ELF-1 (cell line): ENCODE results near the gene MGMT.

ENCODE experiments used
- DNase-seq: peaks from one replicate; pipeline ENCODE4 v3.0.0-alpha.2; 2016; ENCODE audit warnings: low read depth, low spot score

Gene MGMT

DNA sequence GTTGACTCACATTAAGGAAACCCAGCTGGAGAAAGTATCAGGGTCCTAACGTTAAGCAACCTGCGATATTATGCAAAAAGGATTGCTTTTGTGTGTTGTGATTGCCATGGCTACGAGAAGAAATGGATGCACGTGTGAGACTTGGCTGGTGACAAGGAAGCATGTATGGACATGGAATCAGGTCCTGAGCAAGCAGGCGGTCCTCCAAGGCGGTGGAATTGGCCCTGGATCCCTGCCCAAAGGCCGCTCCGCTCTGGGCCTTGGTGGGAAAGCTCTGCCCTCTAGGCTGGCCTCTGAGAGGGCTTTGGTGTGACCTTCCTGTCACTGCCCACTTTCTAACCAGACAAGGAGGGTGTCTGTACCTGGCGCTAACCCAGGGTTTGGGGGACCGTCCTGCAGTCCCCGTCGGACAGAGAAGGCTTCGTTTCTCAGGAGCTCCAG, 305.0 kb downstream of the MGMT start:
- no peak for DNase-seq

DNA sequence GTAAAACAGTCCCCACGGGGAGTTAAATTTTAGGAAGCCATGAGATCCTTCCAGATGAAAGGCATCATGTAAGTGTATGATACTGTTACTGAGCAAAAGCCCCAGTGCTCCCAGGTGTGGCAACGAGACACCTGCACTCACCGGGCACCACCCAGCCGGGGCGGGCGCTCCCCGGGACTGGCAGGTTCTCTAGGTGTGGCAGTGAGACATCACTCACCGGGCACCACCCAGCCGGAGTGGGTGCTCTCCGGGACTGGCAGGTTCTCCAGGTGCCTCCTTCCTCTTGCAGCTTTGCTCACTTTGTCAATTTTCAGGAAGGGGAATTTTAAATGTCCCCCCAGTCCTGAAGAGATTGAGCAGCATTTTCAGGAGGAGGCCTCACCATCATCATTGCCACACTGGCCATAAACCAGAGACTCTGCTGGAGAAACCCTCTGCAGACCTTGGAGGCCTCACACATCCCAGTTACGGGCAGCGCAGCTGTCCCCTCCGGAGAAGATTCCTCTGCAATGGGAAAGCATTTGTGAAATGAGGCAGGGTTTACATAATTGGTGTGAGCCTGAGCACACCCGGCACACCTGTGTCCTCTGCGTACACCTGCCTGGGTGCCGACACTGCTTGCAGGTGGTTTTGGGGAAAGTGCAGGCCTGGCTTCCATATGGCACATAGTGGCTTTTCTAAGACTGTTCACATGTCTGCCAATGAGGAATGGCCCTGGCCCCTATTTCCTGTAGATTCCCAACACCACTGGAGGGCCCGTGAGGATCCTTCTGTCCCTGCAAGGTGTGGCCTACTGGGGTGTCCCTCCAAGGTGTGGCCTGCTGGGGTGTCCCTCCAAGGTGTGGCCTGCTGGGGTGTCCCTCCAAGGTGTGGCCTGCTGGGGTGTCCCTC, 305.7 kb downstream of the MGMT start:
- DNase-seq: no peak

DNA sequence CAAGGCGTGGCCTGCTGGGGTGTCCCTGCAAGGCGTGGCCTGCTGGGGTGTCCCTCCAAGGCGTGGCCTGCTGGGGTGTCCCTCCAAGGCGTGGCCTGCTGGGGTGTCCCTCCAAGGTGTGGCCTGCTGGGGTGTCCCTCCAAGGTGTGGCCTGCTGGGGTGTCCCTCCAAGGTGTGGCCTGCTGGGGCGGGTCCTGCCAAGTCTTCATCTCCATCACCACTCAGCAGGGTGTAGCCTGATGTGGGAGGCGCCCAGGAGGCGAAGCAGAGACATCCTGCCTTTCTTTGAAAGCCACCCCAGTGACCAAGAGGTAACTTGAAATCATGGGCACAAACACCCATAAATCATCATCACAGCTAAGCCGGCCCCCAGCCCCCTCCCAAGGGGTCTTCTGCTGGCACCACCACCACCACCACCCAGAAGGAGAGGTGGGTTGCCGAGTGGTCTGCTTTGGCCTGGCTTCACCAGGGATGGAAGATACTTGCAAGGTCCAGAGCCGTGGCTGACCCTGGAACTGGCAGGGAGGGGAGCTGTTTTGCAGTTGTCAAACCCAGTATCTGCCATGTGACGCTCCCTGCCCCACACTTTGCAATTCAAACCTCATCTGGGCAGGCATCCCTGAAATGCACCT, 306.4 kb downstream of the MGMT start:
- DNase-seq: no peak

DNA sequence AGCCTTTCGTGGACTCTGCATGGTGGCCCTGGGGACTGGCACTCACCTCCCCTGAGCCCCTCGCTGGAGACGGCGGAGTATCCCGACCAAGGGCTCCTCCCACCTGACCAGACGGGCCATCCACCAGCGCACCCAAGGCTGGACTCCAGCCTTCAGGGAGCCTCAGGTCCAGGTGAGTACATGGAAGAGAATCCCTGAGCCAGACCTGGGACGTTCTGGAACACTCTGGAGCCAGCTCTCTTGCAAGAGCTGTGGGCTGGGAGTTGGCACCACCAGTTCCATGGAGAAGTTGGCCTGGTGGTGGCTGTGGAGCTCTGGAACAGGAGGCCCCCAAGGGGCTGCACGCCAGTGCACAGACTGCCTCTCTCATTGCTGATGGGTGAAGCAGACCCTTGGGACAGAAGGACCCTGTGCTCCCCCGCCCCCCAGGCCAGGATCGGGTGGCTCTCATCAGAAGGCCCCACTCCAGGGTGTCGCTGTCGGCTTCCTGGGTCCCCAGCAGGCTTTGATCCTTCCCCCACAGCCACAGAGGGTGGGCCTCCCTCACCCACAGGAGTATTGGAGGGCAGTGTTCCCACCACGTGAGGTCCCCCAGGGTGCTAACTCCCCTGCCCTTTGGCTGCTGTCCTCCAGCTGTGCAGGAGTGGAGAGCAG, 307.2 kb downstream of the MGMT start:
- DNase-seq: no peak

DNA sequence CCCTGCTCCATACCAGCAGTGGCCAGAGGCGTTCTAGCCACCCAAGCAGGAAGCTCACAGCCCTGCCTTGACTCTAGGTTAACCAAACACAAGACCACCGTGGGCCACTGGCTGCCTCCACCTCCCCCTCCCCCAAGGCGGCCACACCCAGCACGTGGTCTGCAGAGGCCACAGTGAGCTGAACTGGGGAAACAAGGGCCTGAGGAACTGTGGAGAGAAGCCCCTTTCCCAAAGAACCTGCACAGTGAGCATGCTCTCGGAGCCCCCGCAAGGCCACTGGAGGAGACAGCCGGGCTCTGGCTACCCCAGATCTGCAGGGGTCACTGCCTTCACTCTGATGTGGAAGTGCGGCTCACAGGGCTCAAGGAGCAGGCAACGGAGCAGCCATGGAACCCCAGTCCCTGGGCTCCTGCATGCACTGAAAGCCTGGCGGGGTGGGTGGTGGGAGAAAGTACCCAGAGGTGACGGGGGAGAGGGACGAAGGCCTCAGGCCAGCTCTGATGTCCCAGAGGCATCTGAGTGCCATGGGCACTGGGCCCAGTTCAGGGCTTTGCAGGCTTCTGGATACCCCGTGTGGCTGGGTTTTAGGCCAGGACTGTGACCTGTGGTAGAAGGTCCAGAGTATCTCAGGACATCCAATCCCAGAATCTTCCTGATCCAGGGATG, 307.8 kb downstream of the MGMT start:
- DNase-seq: no peak

DNA sequence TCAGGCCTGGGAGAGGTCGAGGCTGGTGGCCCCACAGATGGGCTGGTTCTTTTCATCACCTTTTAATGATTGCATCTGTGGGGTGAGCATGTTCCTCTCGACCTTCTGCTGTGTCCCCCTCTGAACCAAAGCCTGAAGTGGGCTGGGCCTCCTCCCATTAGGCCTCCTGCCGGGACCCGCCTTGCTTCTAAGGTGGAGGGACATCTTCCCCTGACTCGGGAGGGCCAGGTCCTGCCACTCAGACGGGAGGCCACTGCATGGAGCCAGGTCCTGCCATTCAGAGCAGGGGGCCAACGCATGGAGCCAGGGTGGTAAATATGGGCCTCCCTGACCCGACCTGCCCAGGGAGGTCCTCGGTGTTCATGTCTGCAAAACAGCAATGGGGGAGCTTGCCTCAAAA, 308.6 kb downstream of the MGMT start:
- DNase-seq: no peak

DNA sequence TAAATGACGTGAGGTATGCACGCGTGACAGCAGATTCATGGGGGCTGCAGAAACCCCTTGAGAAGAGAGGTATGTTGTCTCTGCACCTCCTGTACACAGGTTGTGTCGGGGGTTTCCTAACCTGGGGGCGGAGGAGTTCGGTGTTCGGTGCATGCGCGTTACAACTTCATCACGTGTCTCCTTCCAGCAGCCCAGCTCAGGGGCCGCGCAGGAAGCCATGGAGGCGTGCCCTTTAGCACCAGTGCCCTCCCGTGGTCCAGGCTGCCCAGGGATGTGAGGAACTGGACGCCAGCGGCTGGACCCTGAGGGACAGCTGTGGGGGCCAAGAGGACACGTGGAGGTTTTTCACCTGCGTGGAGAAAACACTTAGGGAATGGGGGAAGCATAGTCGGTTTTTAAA, 310.6 kb downstream of the MGMT start:
- DNase-seq: no peak

DNA sequence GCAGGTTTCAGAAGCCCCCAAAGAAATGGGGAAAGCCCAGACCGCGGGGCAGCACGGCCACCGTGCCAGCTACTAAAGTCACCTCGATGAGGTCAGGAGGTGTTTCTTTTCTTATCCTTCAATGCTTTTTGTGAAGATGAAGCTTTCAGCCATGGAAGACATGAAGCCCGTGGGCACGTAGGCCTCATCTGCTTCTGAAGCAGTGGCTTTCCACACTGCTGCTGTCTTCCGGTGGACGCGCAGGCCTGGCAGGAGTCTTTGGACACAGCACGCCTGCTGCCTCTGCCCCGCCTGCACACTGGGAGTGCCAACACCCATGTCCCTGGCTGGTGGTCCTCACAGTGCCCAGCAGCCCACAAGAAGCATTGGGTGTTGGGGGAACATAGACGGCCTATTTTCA, 311.5 kb downstream of the MGMT start:
- no peak for DNase-seq

DNA sequence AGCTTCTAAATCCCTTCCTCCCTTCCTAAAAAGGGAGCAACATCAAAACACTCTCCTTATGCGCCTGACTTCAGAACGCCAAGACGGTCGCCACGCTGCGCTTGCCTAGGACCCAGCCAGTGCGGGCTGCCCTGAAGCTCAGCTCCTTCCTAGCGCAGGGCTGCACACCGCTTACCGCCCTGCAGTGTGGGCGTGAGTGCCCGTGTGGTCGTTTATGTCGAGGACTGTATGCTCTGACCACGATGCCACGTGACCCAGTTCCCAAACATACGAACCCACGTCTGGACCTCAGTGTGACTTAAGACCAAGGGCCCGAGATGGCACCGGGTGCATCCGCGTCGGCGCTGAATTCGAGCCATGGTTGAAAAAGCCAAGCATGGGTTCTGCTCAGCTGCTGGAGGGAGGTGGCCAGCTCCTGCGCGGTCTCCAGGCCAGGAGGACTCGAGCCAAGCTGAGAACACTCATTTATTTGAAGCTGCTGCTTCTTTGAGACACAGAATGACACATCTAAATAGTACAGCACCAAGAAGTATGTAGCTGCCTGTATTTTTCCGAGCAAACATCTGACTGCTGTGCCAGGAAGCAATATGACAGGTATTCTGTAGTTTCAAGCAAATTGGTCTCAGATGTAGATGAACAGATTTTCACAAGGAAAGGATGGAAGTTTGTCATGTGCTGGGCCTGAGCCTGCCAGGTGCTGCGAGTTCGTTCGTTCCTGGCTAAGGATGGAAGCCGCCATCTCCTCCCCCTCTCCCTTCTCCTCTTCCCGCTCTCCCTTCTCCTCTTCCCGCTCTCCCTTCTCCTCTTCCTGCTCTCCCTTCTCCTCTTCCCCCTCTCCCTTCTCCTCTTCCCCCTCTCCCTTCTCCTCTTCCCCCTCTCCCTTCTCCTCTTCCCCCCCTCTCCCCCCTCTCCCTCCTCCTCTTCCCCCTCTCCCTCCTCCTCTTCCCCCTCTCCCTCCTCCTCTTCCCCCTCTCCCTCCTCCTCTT, 312.4 kb downstream of the MGMT start:
- DNase-seq: no peak

DNA sequence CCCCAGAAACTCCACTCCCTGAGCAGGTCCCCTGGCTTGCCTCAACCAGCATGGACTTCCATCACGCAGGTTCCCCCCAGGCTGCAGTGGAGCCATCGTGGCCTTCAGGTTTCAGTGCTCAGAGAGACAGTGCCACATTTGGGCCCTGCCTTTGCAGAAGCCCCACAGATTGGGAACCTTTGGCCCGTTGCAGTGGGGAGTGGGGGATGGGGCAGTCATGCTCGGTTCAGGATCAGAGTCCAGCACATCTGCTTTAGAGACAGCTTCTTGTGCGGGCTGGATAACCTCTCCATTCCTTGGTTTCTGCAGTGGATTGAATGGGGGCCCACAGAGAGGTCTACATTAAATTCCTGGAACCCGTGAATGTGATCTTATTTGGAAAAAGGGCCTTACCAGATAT, 313.2 kb downstream of the MGMT start:
- no peak for DNase-seq

DNA sequence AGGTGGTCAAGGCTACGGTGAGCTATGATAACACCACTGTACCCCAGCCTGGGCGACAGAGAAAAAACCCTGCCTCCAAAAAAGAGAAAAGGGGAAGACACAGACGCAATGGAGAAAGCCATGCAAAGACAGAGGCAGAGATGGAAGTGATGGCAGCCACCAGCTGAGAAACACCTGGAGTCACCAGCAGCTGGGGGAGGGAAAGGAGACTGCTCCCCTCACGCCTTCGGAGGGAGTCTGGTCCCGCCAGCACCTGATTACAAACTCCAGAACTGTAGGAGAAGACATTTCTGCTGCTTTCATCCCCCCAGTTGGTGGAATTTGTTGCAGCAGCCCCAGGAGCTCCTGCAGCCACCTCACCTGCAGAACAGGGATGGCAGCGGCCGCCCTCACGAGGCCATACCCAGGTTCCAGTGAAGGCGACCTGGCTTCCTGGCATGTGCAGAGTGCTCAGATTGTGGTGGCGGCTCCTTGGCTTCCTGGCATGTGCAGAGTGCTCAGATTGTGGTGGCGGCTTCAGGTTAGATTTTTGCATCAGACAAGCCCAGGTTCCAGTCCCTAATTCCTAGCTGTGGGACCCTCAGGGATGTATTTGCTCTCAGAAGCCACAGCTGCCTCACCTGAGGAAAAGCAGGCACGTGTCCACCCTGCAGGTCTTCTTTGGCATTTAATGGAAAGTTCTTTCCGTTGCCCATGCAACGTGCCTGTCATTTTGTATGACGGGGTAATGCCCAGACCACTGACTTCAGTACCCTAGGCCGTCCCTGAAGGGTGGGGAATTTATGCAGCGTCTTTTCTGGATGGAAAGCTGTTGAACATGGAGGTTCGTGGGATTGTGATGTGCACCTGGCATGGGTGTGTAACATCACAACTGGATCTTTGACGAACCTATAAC, 314.1 kb downstream of the MGMT start:
- DNase-seq: no peak

DNA sequence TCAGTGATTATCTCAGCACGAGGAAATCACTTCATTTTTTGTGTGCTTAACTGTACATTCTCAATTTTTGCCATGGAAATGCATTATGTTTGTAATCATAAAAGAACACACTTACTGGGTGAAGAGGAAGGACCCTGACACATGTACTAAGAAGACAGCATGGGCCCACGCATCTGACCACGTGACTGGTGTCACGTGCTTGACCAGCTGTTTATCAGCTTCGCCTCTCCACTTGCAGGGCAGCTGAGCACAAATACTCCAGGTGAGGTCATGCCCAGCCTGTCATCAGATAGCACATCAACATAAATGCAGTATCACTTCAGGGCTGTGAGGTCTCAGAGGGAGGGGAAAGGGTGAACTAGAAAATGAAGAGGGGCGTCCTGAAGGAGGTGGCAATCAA, 317.2 kb downstream of the MGMT start:
- DNase-seq: no peak

DNA sequence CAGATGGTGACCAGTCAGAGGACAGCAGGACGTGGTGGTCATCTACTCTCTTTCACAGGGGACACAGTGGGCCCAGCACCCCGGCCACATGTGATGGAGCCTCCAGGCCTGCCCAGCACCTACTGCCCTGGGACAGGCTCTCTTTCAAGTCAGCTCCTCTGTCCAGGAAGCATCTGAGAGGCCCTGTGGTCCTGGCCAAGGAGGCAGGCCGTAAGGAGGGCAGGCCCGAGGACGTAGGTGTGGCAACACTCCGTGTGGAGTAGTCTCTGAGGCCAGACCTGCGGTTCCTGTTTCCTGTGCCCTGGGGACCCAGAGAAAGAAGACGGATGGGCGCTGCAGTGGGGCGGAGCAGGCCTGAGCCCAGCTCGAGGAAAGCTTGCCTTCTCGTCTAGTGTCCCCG, 317.9 kb downstream of the MGMT start:
- DNase-seq: peak; percentile 68

DNA sequence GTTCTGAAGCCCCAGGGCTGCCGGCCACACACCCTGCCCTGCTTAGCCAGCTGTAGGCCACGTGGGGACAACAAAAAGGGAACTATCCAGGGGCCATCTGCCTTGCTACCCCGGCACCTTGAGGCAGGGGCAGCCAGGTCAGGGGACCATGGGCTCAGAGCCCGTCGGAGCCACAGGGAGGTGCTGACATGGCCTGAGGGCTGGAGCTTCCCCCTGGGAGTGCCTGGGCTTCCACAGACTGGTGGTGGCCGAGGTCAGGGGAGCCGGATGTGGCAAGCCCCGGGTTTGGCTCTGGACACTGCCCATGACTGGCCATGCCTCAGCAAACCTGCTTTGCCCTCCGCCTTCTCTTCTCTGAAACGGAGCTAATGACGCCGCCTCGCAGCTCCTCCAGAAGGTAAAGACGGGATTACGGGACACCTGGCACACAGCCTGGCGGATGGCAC, 318.5 kb downstream of the MGMT start:
- DNase-seq: no peak

DNA sequence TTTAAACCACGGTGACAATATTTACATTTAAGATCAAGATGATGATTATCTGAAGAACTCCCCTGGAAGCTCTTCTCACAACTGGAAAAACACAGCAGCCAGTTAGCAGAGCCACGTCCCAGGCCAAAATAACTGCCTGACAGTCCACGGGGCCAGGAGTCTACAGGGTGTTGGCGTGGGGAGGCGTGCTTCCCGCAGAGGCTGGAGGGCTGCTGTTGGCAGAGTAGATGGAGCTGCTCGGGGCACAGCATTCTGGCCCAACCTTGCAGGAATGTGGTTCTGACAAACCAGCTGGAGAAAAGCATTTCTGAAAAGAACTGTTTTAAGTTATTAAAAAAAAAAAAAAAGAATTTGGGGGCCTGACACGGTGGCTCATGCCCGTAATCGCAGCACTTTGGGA, 319.2 kb downstream of the MGMT start:
- no peak for DNase-seq

DNA sequence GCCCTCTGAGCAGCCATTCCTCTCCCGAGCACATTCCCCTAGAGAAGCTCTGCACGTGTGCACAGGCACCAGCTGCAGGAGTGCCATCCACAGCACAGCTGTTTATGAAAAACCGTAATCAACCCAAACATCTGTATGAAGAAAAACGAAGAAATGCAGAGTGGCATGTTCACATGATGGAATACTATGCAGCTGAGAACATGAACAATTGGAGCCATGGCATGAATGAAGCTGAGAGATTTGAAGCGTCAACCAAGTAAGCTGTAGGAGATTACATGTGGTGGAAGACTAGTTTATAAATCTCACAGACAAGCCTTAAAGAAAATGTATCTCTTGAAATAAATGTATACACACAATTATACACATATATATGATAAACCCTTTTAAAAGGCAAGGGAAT, 320.5 kb downstream of the MGMT start:
- DNase-seq: no peak

DNA sequence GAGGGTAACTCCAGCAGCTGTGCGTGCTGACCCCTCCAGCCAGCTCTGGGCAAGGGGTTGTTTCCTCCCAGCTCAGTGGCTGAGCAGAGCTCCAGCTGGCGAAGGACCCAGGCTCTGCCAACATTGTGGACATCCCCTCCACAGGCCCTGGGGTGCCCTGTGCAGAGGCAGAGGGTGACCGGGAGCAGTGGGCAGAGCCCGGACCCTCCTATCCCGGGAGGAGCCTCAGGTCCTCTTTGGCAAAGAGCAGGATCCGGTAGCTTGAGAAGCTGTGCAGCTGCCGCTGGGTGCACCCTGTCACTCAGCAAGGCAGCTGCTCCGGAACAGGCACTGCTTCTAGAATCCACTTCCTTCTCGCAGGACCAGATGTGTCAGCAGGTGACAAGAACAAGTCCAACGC, 321.2 kb downstream of the MGMT start:
- DNase-seq: no peak

DNA sequence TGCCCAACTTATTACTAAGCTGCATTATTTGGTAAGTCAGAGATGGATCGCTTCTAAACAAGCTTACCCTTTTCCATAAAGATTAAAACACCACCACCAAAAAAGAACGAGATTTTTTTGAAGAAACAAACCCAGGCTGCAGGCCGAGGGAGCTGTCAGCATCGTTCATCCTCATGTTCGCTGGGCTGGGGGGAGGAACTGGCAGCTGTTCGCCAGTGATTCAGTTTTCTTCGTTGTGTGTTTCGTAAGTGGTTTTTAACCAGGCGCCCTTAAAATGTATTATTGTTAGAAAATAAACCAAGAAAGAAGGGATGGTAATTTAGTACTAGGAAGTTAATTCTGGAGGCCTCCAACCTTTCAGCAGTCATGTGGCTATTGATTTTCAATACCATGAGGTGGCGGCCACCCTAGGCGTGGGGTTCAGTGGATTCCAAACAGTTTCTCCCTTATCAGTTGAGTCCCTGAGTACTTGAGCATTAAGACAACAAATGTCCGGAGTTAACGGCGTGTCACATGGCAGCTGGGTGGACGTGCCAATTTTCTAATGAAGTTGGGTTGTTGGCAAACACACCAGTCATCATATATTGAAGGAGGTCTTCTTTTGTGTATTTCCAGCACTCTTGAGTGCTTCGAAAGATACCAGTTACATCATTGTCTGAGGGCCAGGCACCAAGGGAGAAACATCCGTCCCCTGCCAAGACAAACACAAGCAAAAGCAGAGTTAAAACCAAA, 323.8 kb downstream of the MGMT start:
- DNase-seq: no peak

DNA sequence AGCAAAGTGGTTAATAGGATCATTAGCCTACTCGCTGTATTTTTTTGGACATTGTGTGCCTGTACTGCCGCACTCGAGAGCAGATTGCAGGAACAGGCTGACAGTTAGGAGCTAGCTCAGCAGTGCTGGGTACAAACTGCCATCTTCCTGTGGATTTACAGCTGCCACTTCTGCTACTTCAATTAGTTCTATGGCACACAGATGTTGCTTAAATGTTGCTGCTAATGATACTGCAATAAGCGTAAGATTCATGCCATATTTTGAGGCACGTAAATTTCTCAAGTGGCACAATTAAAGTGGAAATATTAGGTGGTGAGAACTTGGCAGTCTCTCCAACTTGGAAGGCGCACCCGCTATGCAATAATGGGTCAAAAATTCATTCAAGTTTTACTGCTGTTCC, 325.1 kb downstream of the MGMT start:
- no peak for DNase-seq
